ENCODE measurements around the gene MAD1L1.

- TF ChIP-seq CTCF (IDR thresholded peaks at IDR 0.05; ENCODE audit: low read depth, low read length, poor library complexity, severe bottlenecking) (no peak), EZH2phosphoT487 (IDR thresholded peaks at IDR 0.05; ENCODE audit: borderline replicate concordance, low read length) (no peak)
Observed at GRCh38 chr7:1952169-1952760, 280.5 kb downstream of the MAD1L1 start.
